BLaER1 treated with 17β-estradiol and CSF1 and Interleukin-3, amounts not matched to agents 10 nM and 100 nM (cell line): ENCODE data around the gene OR6V1.

Experiments
- H3K27ac ChIP-seq, 11 experiments: shearing (Covaris generic); formaldehyde crosslinking; 2 replicates each; pipeline ENCODE4 v1.8.1; 2022
- H3K27me3 ChIP-seq, 11 experiments: shearing (Covaris generic); formaldehyde crosslinking; 2 replicates each; pipeline ENCODE4 v1.8.1; 2022
- H3K36me3 ChIP-seq, 11 experiments: shearing (Covaris generic); formaldehyde crosslinking; 2 replicates each; pipeline ENCODE4 v1.8.1; 2022
- H3K4me1 ChIP-seq, 10 experiments: shearing (Covaris generic); formaldehyde crosslinking; 2 replicates each; pipeline ENCODE4 v1.8.1; 2022
- H3K4me2 ChIP-seq, 11 experiments: shearing (Covaris generic); formaldehyde crosslinking; 2 replicates each; pipeline ENCODE4 v1.8.1; 2022
- H3K4me3 ChIP-seq, 10 experiments: shearing (Covaris generic); formaldehyde crosslinking; 2 replicates each; pipeline ENCODE4 v1.8.1; 2022
- H3K9ac ChIP-seq, 11 experiments: shearing (Covaris generic); formaldehyde crosslinking; 2 replicates each; pipeline ENCODE4 v1.8.1; 2022
- H3K9me3 ChIP-seq, 11 experiments: shearing (Covaris generic); formaldehyde crosslinking; replicated peaks in 1 of 11; 2 replicates each; pipeline ENCODE4 v1.8.1; 2022
- H4K20me1 ChIP-seq, 11 experiments: shearing (Covaris generic); formaldehyde crosslinking; 2 replicates each; pipeline ENCODE4 v1.8.1; 2022
- Cebpa-rat ChIP-seq, 11 experiments: shearing (Covaris generic); IDR thresholded peaks; 2 replicates each; pipeline ENCODE4 v1.8.1; 2022

OR6V1 gene

DNA sequence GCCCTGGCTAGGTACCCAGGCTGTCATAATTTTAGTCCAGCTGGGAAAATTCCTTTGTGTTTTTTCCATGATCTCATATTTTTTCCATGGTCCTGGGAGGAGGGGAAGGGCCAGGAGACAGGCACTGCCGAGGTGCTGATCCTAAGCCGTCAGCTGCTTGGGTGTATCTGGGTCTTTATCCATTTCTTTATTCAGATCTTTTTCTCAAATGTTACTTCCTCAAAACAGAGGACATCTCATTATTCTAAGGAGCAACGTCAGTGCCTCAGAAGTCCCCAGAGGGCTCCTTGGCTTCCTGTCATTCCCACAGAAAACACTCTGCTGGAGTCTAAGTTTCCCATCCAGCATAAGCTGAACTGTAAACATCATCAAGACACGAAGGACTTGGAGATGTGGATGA lies 2.8 kb upstream of the OR6V1 start:
- Histone ChIP-seq H3K27ac (peak overlapping the region in 3 of 11 experiments; percentile 3 to 47 (median 24); a peak in 5 of 22 replicates), H3K4me3 (peak overlapping the region in 2 of 10 experiments; percentile 8 to 28; a peak in 3 of 20 replicates), H4K20me1 (no peaks in the 10 kb centered on the region), H3K9ac (no peak overlapping the region; a peak in 1 of 22 replicates), H3K4me2 (peak overlapping the region; percentile 71 to 92 (median 86)), H3K4me1 (peaks cover 31 to 51% (median 42%) of the 10 kb centered on the region in 10 experiments), H3K36me3 (no peaks in the 10 kb centered on the region), H3K27me3 (no peaks in the 10 kb centered on the region), H3K9me3 (no peaks in the 10 kb centered on the region)
- TF ChIP-seq Cebpa-rat (IDR thresholded peaks at IDR 0.05), result no peak

DNA sequence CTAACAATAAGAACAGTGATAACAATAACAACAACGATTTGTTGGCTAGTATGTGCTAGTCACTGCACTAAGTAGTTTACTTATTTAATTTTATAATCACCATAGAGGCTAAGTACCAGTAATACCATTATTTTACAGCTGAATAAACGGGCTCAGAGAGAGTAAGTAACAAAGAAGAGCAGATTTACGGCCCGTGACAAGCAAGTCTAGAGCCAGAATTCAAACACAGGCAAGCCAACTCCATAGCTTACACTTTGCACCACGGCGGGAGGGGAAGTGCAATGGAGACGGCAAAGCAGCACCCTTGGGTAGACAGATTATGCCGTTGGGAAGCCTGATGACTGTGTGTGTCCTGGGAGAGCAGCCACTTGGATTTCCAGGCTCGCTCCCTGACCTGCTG lies 1.2 kb upstream of the OR6V1 start:
- H3K9me3 ChIP-seq, result peaks cover 0 to 4% (median 0%) of the 10 kb centered on the region in 11 experiments; a peak in 1 of 22 replicates
- TF ChIP-seq Cebpa-rat (IDR thresholded peaks at IDR 0.05), result no peak
- H3K27ac ChIP-seq, result no peak overlapping the region
- no peaks in the 10 kb centered on the region for H3K27me3 ChIP-seq
- H4K20me1 ChIP-seq, result no peaks in the 10 kb centered on the region
- H3K4me3 ChIP-seq, result no peak overlapping the region
- no peak overlapping the region for H3K4me2 ChIP-seq
- H3K36me3 ChIP-seq, result no peaks in the 10 kb centered on the region
- peaks cover 31 to 47% (median 41%) of the 10 kb centered on the region in 10 experiments for H3K4me1 ChIP-seq
- H3K9ac ChIP-seq, result no peak overlapping the region

DNA sequence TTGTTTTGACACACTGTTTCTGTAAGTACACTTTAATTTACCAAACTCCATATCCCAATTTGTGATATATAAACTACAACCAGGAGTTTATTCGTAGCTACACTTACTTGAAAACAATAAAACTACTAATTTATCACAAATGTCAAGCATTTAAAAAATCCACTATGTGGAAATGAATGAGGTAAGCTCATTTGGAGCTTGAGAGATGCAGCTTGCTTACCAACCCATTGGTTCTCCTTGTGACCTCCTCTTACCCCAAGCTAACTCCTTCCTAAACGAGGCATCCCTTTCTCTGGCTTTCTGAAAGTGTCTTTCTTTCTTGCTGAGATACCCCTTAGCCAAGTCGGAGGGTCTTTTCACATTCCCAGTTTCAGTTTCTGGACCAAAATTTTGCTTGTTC lies 2.5 kb downstream of the OR6V1 start:
- H3K27ac ChIP-seq, result no peak overlapping the region
- no peaks in the 10 kb centered on the region for H3K27me3 ChIP-seq
- no peak overlapping the region for H3K4me2 ChIP-seq
- H4K20me1 ChIP-seq, result no peaks in the 10 kb centered on the region
- H3K9me3 ChIP-seq, result peaks cover 0 to 5% (median 0%) of the 10 kb centered on the region in 11 experiments; a peak in 1 of 22 replicates
- no peaks in the 10 kb centered on the region for H3K36me3 ChIP-seq
- TF ChIP-seq Cebpa-rat (IDR thresholded peaks at IDR 0.05), result no peak
- H3K4me3 ChIP-seq, result no peak overlapping the region
- H3K4me1 ChIP-seq, result peaks cover 4 to 16% (median 10%) of the 10 kb centered on the region in 10 experiments
- H3K9ac ChIP-seq, result no peak overlapping the region

DNA sequence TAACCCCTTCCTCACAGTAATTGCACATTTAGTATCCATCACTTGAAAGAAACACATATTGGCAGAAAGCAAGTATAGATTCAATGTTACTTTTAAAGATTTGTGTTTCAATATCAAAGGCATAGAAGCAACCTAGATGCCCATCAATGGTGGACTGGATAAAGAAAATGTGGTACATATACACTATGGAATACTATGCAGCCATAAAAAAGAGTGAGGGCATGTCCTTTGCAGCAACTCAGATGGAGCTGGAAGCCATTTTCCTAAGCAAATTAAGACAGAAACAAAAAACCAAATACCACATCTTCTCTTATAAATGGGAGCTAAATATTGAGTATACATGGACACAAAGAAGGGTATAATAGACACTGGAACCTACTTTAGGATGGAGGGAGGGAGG lies 3.6 kb downstream of the OR6V1 start:
- Histone ChIP-seq H3K36me3 (no peaks in the 10 kb centered on the region), H3K4me2 (no peak overlapping the region), H3K27me3 (no peaks in the 10 kb centered on the region), H3K4me3 (no peak overlapping the region), H3K4me1 (peaks cover 2 to 11% (median 4%) of the 10 kb centered on the region in 10 experiments; a peak in 14 of 20 replicates), H3K9me3 (peaks cover 0 to 5% (median 0%) of the 10 kb centered on the region in 11 experiments; a peak in 1 of 22 replicates), H3K27ac (no peak overlapping the region), H4K20me1 (no peaks in the 10 kb centered on the region), H3K9ac (no peak overlapping the region)
- no peak for TF ChIP-seq Cebpa-rat (IDR thresholded peaks at IDR 0.05)

DNA sequence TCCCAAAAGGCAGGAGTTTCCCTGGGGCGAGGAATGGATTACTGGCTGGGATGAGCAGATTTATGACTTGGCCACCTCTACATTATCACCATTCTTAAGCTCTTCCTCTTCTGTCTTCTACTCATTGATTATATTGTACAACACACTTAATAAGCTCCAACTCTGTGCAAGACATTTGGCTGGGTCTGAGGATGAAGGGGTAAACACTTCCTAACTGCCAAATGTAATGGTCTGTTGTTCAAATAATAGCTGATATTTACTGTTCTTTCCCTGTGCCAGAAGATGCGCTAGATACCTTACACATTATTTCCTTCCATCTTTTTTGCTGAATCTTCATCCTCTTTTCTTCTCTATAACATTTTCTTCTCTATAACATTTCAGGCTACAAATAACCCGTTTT lies 11.6 kb downstream of the OR6V1 start:
- Histone ChIP-seq H3K27me3 (no peaks in the 10 kb centered on the region), H3K4me2 (no peak overlapping the region), H3K9me3 (peaks cover 0 to 19% (median 6%) of the 10 kb centered on the region in 11 experiments; a peak in 9 of 22 replicates), H3K36me3 (no peaks in the 10 kb centered on the region), H4K20me1 (no peaks in the 10 kb centered on the region), H3K4me3 (no peak overlapping the region), H3K4me1 (peaks cover 14 to 24% (median 16%) of the 10 kb centered on the region in 10 experiments; a peak in 19 of 20 replicates), H3K9ac (no peak overlapping the region), H3K27ac (no peak overlapping the region)
- no peak for TF ChIP-seq Cebpa-rat (IDR thresholded peaks at IDR 0.05)

DNA sequence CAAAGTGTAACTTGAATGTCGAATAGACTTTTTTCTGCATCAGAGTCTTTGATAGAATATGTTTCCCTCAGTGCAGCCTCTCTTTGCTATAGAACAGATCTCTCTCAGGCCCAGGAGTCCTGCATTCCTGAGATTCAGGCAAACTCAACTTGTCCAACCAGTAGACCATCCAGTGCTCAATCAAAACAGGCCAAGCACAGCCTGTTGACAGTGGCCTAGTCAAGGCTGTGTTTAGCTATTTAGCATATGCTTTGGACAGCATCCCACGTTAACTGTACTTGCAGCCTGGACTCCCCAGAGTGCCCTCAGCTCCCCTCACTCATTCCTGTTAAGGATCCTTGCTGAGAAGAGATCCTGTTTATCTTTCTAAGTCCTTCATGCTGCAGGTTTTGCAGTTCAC lies 16.3 kb downstream of the OR6V1 start:
- Histone ChIP-seq H3K27ac (no peak overlapping the region), H3K9me3 (peaks cover 0 to 16% (median 0%) of the 10 kb centered on the region in 11 experiments; a peak in 6 of 22 replicates), H3K4me2 (no peak overlapping the region), H4K20me1 (no peaks in the 10 kb centered on the region), H3K4me3 (no peak overlapping the region), H3K36me3 (no peaks in the 10 kb centered on the region), H3K9ac (no peak overlapping the region), H3K27me3 (no peaks in the 10 kb centered on the region), H3K4me1 (peaks cover 0 to 7% (median 0%) of the 10 kb centered on the region in 10 experiments; a peak in 1 of 20 replicates)
- TF ChIP-seq Cebpa-rat (IDR thresholded peaks at IDR 0.05), result no peak

DNA sequence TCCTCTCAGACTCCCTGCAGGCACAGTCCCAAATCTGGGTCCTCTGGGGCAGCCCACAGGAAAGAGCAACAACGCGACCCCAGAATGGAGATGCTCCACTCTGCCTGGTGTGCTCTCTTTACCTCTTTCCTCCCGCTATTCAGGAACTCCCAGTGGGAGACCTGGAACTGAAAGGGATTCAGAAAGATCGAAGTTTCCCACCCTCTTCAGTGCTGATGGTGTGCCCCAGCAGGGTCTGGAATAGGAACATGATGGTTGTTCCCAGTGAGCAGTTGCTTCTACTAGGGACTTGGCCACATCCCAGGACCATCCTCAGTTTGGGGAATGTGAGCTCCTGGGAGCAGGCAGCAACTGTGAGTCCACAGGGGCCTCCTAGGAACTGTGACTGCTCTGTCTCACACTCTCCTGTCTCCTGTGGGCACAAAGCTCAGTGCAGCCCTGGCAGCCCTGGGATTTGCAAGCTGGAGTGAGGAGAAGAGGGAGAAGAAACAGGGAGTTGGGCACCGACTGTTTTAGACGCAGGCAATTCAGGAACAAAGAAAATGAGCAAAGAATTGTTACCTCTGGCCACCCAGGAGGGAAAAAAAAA lies 17.9 kb downstream of the OR6V1 start:
- Histone ChIP-seq H3K27ac (no peak overlapping the region), H3K4me3 (no peak overlapping the region), H3K27me3 (no peaks in the 10 kb centered on the region), H3K4me2 (peak overlapping the region in 1 of 11 experiments; percentile 11; a peak in 2 of 22 replicates), H3K36me3 (no peaks in the 10 kb centered on the region), H4K20me1 (no peaks in the 10 kb centered on the region), H3K4me1 (peaks cover 0 to 7% (median 0%) of the 10 kb centered on the region in 10 experiments; a peak in 1 of 20 replicates), H3K9ac (no peak overlapping the region), H3K9me3 (peaks cover 0 to 6% (median 0%) of the 10 kb centered on the region in 11 experiments; a peak in 5 of 22 replicates)
- no peak for TF ChIP-seq Cebpa-rat (IDR thresholded peaks at IDR 0.05)

DNA sequence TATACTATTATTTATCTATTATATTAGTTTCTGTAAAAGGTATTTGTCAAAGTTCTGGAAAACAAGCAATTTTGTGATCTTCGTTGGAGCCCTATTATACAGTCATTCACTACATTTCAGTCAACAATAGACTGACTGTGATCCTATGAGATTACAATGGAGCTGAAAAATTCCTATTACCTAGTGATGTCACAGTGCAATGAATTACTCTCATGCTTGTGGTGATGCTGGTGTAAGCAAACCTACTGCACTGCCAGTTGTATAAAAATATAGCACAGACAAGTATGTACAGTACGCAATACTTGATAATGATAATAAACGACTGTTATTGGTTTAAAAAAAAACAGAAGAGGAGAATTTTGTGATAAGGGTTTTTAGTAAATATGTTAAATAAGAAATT lies 21.4 kb downstream of the OR6V1 start:
- Histone ChIP-seq H3K36me3 (no peaks in the 10 kb centered on the region), H3K27ac (no peak overlapping the region), H3K4me1 (peaks cover 0 to 18% (median 8%) of the 10 kb centered on the region in 10 experiments; a peak in 14 of 20 replicates), H3K4me3 (no peak overlapping the region), H4K20me1 (no peaks in the 10 kb centered on the region), H3K27me3 (no peaks in the 10 kb centered on the region), H3K9me3 (peaks cover 0 to 11% (median 6%) of the 10 kb centered on the region in 11 experiments; a peak in 6 of 22 replicates), H3K9ac (no peak overlapping the region), H3K4me2 (no peak overlapping the region)
- TF ChIP-seq Cebpa-rat (IDR thresholded peaks at IDR 0.05), result no peak

DNA sequence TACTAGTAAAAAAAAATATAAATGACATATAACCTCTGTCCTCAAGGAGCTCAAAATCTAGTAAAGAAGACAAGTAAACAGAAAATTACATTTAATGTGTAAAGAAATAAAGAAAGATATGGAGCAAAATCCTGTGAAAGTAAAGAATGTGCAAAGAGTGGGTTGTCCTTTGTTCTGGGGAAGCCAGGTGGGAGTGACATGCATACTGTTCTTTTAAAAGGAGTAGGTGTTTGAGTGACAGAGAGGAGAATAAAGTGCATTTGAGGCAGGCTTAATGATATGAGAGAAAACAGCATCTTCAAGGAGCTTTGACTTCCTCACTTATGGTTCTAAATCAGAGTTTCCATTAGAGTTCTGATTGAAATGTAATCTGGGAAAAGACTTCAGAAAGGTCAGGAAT lies 22.0 kb downstream of the OR6V1 start:
- H3K4me2 ChIP-seq, result no peak overlapping the region
- H3K4me3 ChIP-seq, result no peak overlapping the region
- H3K36me3 ChIP-seq, result no peaks in the 10 kb centered on the region
- H3K27me3 ChIP-seq, result no peaks in the 10 kb centered on the region
- no peak for TF ChIP-seq Cebpa-rat (IDR thresholded peaks at IDR 0.05)
- H3K9me3 ChIP-seq, result peaks cover 0 to 13% (median 6%) of the 10 kb centered on the region in 11 experiments; a peak in 7 of 22 replicates
- H3K27ac ChIP-seq, result no peak overlapping the region
- H3K9ac ChIP-seq, result no peak overlapping the region
- H3K4me1 ChIP-seq, result peaks cover 0 to 18% (median 8%) of the 10 kb centered on the region in 10 experiments; a peak in 14 of 20 replicates
- no peaks in the 10 kb centered on the region for H4K20me1 ChIP-seq
